Measurements from ENCODE around the gene NUDT3. TPM values are rescaled to one million over a fixed set of nuclear protein-coding genes. Genes with fewer than 3 reads are reported as not detected.

The NUDT3 gene
- total and polyA plus RNA-seq, 9 of the 15 experiments (the other 6 are each of a cell fraction or from before 2014, with no cell fraction given): 5.4 to 81.2 (median 56.4) TPM

GRCh38 chr6:34246563-34247391 lies 145.7 kb downstream of the NUDT3 start (continued):
- TF ChIP-seq, protein P1, sequence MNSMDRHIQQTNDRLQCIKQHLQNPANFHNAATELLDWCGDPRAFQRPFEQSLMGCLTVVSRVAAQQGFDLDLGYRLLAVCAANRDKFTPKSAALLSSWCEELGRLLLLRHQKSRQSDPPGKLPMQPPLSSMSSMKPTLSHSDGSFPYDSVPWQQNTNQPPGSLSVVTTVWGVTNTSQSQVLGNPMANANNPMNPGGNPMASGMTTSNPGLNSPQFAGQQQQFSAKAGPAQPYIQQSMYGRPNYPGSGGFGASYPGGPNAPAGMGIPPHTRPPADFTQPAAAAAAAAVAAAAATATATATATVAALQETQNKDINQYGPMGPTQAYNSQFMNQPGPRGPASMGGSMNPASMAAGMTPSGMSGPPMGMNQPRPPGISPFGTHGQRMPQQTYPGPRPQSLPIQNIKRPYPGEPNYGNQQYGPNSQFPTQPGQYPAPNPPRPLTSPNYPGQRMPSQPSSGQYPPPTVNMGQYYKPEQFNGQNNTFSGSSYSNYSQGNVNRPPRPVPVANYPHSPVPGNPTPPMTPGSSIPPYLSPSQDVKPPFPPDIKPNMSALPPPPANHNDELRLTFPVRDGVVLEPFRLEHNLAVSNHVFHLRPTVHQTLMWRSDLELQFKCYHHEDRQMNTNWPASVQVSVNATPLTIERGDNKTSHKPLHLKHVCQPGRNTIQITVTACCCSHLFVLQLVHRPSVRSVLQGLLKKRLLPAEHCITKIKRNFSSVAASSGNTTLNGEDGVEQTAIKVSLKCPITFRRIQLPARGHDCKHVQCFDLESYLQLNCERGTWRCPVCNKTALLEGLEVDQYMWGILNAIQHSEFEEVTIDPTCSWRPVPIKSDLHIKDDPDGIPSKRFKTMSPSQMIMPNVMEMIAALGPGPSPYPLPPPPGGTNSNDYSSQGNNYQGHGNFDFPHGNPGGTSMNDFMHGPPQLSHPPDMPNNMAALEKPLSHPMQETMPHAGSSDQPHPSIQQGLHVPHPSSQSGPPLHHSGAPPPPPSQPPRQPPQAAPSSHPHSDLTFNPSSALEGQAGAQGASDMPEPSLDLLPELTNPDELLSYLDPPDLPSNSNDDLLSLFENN (IDR thresholded peaks at IDR 0.05; ENCODE audit: low read depth in 2 of 2, low read length in 2 of 2): no peak; a peak in 1 of 4 replicates
- TF ChIP-seq ZNF57 (CRISPR knock-in tag; IDR thresholded peaks at IDR 0.05) (peak; percentile 9; the same call in 1 of the 2 replicates), ZBED1 (IDR thresholded peaks at IDR 0.05) (peak; percentile 92), CHD1 (IDR thresholded peaks at IDR 0.05; ENCODE audit: low read length) (no peak), HMGN3 (IDR thresholded peaks at IDR 0.05; ENCODE audit: borderline replicate concordance, extremely low read depth, insufficient read length, low read depth, low read length) (peak; percentile 46), CCAR2 (IDR thresholded peaks at IDR 0.05; ENCODE audit: low read depth, low read length) (no peak), DMBX1 (CRISPR knock-in tag; IDR thresholded peaks at IDR 0.05; ENCODE audit: borderline replicate concordance) (no peak), SUPT5H (IDR thresholded peaks at IDR 0.05) (peak; percentile 98), TAF9B (IDR thresholded peaks at IDR 0.05; ENCODE audit: partially characterized antibody) (no peak), RBM25 (IDR thresholded peaks at IDR 0.05; ENCODE audit: low read depth, low read length, severe bottlenecking) (no peak), U2AF2 (optimal IDR thresholded peaks at IDR 0.05; ENCODE audit: low read depth, low read length) (no peak), UBTF (IDR thresholded peaks at IDR 0.05; ENCODE audit: borderline replicate concordance in 1 of 2, low read depth in 2 of 2, low read length in 2 of 2) (no peak), PHTF2 (CRISPR knock-in tag; IDR thresholded peaks at IDR 0.05) (no peak)
- TF ChIP-seq, protein P2, sequence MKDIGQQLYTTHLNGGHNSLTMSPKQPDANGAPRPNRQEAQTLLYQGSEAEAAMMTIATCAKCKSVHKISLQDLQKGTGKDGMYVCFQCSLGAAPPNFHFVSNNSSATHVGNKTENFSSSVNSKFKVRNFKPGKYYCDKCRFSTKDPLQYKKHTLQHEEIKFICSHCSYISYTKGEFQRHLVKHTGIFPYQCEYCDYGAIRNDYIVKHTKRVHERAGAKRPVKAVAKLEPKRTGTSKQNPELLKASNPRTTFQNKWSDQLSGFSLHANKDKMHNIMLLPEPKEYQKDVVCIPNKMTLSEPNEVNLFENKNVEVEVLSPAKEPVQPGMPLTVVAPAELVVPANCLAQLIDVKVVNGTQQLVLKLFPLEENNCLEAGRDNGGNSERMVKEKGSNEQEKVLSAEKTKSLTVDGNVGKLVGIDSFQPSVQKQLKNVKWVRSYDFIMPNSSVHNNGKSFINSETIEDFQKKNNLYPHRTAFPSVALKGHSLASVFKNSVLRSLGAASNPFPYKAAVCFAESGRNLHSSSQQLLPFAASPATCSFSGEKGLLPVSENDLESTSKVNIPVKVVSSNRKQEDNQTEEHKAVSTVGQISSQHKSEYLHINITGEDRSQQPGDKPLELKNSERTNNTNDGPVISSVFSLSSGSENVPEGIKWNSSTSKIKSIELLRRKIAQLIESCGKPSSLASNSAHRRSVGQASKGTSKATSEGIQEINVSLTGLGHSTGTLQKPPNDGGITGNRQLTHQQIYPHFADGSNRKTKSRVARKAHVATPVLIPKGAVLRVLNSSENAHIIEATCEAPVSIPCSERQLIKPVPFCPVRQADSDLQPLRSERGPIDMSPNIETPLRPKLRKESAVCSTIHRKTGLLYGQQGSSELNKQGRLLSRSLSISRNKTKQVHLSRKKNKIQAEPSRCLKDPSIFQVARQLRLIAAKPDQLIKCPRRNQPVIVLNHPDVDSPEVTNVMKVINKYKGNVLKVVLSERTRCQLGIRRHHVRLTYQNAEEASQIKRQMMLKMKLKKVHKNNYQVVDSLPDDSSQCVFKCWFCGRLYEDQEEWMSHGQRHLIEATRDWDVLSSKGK (CRISPR knock-in tag; IDR thresholded peaks at IDR 0.05): no peak
- TF ChIP-seq, protein P3, sequence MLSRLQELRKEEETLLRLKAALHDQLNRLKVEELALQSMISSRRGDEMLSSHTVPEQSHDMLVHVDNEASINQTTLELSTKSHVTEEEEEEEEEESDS (CRISPR knock-in tag; IDR thresholded peaks at IDR 0.05): no peak
